Mononuclear cell (primary cell): Measurements from ENCODE around the gene CDCA7. TPM values are rescaled to one million over a fixed set of nuclear protein-coding genes. Genes with fewer than 3 reads are reported as not detected.
"Not testable (repeated sequence)": the region's sequence is repeated elsewhere in the genome, so short reads cannot be mapped to it uniquely, and the experiment has no call there.

Experiments used
- H3K27me3 ChIP-seq: 2 replicates; pipeline ENCODE4 v1.6.0; 2011; ENCODE audit warnings: low read length, control low read depth; ENCODE audit not compliant: insufficient read depth
- H3K4me1 ChIP-seq: 2 replicates; pipeline ENCODE4 v1.5.1; 2011; ENCODE audit warnings: mild to moderate bottlenecking, low read length, control low read depth; ENCODE audit not compliant: insufficient read depth
- H3K4me3 ChIP-seq: 2 replicates; pipeline ENCODE4 v1.5.1; 2011; ENCODE audit warnings: mild to moderate bottlenecking, low read length, moderate library complexity
- H3K9me3 ChIP-seq: 2 replicates; pipeline ENCODE4 v1.5.1; 2011; ENCODE audit warnings: low read depth, mild to moderate bottlenecking, control low read depth, low read length
- total RNA-seq: library from RNA; depleted of rRNA; stranded (reverse); fragments of >200 nt; gene quantifications from one replicate; pipeline ENCODE4 v1.2.3, GENCODE V29; 2012

CDCA7 gene
- total RNA-seq, 1 donor = 2.3 TPM

DNA sequence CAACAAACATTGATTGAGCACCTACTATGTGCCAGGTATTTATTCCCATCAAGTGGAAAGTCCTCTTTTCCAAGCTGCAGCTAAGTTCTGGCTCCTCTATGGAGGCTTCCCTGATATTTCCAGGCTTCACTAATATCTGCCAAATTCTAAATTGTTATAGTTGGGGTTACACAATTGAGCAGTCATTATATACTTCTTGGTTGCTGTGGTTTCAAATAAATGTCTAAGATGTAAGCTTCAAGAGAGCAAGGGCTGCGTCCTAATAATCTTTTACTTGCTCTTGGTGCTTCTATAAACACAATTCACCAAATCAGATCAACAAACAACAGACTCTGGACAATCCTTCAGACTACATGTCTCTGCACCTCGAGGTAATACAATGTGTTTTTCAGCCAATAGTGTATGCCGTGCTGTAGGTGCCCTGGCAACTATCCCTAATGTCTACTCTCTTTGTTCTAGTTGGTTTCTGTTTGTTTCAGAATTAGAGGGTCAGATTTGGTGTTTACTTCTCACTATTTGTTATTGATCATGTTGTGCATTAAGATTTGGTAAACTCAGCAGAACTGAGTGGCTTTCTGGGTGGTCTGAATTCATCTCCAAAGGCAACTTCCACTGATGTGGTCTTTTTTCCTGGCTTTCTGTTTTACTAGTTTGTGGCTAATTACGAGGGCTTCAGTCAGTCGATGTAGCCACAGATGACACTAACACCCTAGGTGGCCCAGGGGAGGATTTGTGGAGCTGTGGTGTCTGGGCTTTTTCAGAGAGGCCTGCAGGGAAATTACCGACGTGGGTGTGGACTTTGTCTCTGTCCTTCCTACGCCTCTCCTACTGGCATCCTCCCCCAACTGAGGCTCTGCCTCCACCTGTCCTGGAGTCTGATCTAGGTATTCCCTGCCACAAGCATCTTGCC, 50.4 kb downstream of the CDCA7 start:
- H3K27me3 ChIP-seq = peaks cover 47% of the 10 kb centered on the region
- no peak overlapping the region for H3K4me3 ChIP-seq
- H3K4me1 ChIP-seq = no peaks in the 10 kb centered on the region
- H3K9me3 ChIP-seq = no peaks in the 10 kb centered on the region

DNA sequence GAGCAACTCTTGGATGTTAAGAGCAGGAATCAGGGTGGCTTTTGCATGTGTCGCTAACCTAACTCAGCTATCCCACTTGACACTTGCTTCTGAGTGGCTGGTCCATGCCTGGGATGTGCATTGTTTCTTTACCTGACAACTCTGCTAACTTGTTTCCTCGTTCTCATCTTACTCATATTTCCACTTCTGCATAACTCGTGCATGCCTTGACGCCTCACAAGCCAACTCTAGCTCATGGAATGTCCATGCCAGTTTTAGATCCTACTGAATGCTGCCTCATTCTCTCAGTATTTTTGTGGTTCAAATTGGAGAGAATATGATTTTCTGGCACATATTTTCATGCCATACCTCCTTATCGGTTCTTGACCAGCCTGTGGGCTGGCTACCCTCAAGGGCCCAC, 52.5 kb downstream of the CDCA7 start:
- Histone ChIP-seq H3K4me3 (no peak overlapping the region), H3K9me3 (no peaks in the 10 kb centered on the region), H3K27me3 (peaks cover 26% of the 10 kb centered on the region), H3K4me1 (no peaks in the 10 kb centered on the region)

DNA sequence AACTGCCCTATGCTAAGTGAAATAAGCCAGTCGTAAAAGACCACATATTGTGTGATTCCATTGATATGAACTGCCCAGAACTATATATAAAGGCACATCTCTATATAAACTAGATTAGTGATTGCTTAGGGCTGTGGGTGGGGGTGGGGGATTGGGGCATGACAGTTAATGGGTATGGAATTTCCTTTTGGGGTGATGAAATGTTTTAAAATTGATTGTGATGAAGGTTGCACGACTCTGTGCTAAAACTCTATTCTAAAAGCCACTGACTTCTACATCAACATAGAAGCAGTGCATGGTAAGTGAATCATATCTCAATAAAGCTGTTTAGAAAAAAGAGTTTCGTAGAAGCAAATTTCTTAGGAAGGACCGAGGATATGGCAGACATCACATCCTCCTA, 53.0 kb downstream of the CDCA7 start:
- Histone ChIP-seq H3K27me3 (peaks cover 21% of the 10 kb centered on the region), H3K4me1 (no peaks in the 10 kb centered on the region), H3K9me3 (no peaks in the 10 kb centered on the region), H3K4me3 (no peak overlapping the region)

DNA sequence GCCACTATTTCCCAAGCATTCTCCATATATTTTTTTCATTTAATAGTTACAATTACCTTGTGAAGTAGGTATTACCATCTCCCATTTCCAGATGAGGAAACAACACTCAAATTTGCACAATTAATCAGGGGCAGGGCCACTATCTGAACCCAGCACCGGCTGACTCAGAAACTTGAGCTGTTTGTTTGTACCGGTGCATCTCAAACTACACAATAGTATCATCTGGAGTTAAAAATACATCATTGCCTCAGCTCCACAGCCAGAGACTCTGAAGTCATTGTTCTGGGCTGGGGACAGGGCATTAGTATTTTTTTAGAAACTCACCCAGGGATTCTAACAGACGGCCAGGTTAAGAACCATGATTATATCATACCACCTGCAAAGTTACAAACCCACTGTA, 55.9 kb downstream of the CDCA7 start:
- H3K9me3 ChIP-seq = no peaks in the 10 kb centered on the region
- no peaks in the 10 kb centered on the region for H3K27me3 ChIP-seq
- no peak overlapping the region for H3K4me3 ChIP-seq
- no peaks in the 10 kb centered on the region for H3K4me1 ChIP-seq

- no peaks in the 10 kb centered on the region for H3K27me3 ChIP-seq
- no peaks in the 10 kb centered on the region for H3K4me1 ChIP-seq
- no peak overlapping the region for H3K4me3 ChIP-seq
- no peaks in the 10 kb centered on the region for H3K9me3 ChIP-seq
Observed at GRCh38 chr2:173412628-173413027, 58.0 kb downstream of the CDCA7 start.

- H3K4me3 ChIP-seq = no peak overlapping the region
- H3K27me3 ChIP-seq = no peaks in the 10 kb centered on the region
- no peaks in the 10 kb centered on the region for H3K9me3 ChIP-seq
- H3K4me1 ChIP-seq = no peaks in the 10 kb centered on the region
Observed at GRCh38 chr2:173414823-173415322, 60.2 kb downstream of the CDCA7 start.

DNA sequence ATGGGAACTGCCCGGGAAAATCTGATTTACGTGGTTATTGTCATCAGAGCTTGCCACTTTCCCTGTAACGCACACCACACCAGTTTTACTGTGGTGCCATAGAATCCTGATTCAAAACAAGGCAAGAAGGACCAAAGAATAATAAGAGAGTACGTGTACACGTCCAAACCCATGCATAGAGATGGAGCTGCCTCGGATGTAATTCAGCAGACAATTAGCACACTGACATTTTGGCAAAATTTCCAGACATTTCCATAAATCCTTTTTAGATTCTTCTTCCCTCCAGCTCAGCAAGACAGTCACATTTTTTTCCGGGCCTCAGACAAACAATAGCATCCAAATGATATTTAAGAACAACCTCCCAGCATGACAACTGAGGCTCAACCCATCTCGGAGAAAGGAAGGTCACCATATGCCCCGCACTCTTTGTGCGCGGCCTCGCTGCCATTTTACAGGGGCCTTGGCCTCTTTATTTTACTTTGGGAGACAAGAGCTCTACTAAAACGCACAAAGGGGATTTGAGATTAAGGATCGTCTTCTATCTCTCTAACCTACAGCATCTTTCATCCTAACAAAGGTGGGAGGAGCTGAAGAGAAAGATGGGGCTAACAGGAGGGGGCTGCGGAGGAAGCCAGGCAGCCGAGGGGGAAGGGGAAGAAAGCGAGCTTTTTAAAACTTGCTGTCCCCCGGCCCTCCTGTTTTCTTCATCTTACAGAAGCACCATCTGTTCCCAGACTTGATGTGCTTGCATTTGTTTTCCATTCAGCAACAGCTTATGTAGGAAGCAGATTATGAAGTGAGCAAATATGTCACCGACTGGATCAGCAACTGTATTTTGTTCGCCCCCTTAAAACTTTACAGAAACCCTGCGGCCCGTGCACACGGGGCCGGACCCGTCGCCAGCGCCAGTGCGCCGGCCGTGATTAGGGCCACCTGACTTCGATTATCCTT, 61.0 kb downstream of the CDCA7 start:
- H3K9me3 ChIP-seq = no peaks in the 10 kb centered on the region
- no peak overlapping the region for H3K4me3 ChIP-seq
- H3K4me1 ChIP-seq = no peaks in the 10 kb centered on the region
- H3K27me3 ChIP-seq = no peaks in the 10 kb centered on the region

- H3K27me3 ChIP-seq, H3K9me3 ChIP-seq, H3K4me3 ChIP-seq, H3K4me1 ChIP-seq: not testable (repeated sequence)
Observed at GRCh38 chr2:173416415-173417152, 61.9 kb downstream of the CDCA7 start.

DNA sequence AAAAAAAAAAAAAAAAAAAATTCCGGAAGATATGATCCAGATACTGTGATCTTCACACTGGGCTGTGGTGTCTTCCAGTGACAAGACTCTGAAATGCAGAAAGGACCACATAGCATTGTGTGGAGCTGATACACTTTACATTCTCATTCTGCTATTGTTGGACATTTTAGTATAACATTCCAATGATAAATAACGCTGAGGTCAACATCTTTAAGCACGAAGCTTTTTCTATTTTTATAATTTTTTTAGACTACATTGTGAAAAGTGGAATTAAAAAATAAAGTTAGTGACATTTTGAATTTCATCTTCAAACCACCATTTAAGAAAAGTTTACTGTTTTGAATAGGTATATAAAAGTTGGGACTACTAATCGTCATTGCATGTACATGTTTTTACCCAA, 62.7 kb downstream of the CDCA7 start:
- H3K27me3 ChIP-seq = peaks cover 5% of the 10 kb centered on the region
- no peak overlapping the region for H3K4me3 ChIP-seq
- no peaks in the 10 kb centered on the region for H3K9me3 ChIP-seq
- H3K4me1 ChIP-seq = no peaks in the 10 kb centered on the region

GRCh38 chr2:173417802-173418201, 63.1 kb downstream of the CDCA7 start:
- Histone ChIP-seq H3K9me3 (no peaks in the 10 kb centered on the region), H3K27me3 (peaks cover 5% of the 10 kb centered on the region), H3K4me1 (no peaks in the 10 kb centered on the region), H3K4me3 (no peak overlapping the region)
